Measurements from ENCODE around the gene FAM24A. TPM values are rescaled to one million over a fixed set of nuclear protein-coding genes. Genes with fewer than 3 reads are reported as not detected.

FAM24A gene
- total RNA-seq, 1 donor from 2014 or later, result not detected

DNA sequence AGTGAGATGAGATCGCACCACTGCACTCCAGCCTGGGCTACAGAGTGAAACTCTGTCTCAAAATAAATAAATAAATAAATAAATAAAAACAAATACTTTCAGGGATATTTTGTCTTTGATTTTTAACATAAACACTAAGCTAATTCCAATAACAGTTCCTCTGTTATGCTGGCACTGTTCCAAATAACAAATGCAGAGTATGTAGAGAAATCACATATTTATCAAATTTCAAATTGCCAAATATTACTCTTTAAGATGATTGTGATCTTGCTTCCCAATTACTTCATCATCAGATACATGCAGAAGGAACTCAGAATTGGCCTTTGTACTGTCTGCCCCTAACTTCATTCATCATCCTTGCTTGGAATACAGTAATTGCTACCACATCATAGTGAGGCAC lies 19.7 kb downstream of the FAM24A start:
- DNase-seq (ENCODE audit: low read depth in 2 of 2), result no peak

DNA sequence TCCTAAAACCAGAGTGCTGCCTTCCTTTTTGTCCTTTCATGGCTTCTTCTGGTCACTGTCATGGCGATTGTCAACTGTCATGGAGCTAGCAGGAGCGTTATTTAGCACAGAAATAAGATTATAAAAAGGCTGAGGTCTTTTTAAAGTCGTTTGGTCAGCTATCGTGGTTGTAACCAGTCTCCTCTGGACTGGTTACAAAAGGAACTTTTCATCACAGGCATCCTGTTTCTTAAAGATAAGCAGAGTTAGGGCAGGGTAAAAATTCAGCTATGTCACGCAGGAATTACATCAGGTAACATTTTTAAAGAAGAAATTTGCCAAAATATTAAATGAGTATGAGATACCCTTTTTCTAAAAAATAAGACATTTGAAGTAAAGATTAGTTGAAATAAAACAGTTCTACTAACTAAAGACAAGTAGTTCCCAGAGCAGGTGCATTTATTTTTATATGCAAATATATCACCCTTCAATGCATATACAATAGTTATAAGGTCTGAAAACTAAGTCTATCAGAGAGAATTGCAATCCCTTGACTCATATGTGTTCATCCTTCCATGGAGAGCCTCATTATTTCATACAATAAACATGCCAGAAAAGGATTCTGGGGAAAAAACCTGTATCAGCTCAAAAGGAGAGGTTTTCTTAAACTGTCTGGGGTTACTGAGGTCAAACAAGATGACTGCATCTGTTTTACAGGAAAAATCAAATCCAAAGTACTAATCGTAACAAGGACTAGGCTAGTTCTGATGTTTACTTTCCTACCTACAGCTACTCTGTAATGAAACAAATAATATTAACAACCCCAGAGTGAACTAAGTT lies 20.9 kb downstream of the FAM24A start:
- DNase-seq (ENCODE audit: low read depth in 2 of 2), result no peak

- peak in 1 of 2 donors; percentile 10 for DNase-seq (ENCODE audit: low read depth in 2 of 2)
Observed at GRCh38 chr10:122939133-122939855, 28.9 kb downstream of the FAM24A start.

DNA sequence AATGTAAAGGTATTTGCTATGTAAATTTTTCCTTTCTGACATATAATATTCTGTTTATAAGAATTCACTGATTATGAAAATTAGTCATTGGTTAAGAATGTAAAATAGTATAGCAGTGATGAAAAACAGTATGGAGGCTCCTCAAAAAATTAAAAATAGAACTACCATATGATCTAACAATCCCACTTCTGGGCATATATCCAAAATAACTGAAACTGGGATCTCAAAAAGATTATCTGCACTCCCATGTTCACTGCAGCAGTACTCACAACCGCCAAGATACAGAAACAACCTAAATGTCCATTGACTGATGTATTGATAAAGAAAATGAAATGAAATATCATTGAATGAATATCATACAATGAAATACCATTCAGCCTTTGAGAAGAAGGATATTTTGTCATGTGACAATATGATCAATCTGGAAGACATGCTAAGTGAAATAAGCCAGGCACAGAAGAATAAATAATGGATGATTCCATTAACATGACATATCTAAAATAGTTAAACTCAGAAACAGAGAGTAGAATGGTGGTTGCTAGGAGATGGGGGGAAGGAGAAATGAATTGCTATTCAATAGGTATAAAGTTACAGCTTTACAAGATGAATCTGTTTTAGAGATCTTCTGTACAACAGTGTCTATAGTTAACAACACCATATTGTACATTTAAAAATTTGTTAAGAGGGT lies 29.6 kb downstream of the FAM24A start:
- DNase-seq (ENCODE audit: low read depth in 2 of 2), result peak in 1 of 2 donors; percentile 48

GRCh38 chr10:122949296-122949695 lies 38.9 kb downstream of the FAM24A start:
- DNase-seq (ENCODE audit: low read depth in 2 of 2), result peak in 1 of 2 donors; percentile 8

- peak; percentile 95 to 97 for DNase-seq (ENCODE audit: low read depth in 2 of 2)
Observed at GRCh38 chr10:122953902-122954730, 43.7 kb downstream of the FAM24A start, which contains the start of gene C10orf88. TSS of gene C10orf88 (minus strand) at chr10:122954227. CDS start at chr10:122954178, 49 bp downstream.

DNA sequence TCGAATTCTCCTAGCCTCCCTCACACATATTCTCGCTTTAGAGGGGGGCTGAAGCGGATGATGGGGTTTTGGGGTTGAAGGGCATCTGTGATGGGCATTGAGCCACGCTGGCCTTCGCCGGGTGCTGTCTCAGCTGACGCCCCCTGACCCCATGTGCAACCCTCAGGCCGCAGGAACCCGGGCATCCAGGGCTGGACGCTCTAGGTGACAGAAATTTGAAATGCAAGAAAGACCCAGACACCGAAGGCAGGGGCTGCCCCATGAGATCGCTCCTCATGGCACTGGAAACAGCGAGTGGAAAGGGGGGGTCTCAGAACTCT lies 44.3 kb downstream of the FAM24A start:
- no peak for DNase-seq (ENCODE audit: low read depth in 2 of 2)

- DNase-seq (ENCODE audit: low read depth in 2 of 2), result no peak
Observed at GRCh38 chr10:122955892-122956291, 45.5 kb downstream of the FAM24A start.

GRCh38 chr10:122957474-122957873 lies 47.1 kb downstream of the FAM24A start:
- no peak for DNase-seq (ENCODE audit: low read depth in 2 of 2)

DNA sequence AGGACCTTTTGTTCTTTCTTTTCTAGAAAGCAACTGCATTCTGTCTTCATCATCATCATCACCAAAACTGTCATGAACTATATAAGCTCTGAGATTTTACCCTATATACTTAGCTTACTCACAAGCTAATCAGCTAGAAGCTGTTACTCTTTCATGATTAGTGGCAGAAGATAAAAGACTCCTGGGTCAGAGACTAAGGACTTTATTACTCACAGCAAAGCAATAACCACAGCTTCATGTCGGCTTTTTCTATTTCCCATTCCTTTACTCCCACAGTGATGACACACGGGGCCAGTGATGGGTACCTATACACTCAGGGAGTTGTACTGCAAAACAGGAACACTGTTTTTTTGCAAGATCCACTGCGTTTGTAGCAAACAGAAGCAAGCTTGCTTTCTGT lies 52.0 kb downstream of the FAM24A start:
- DNase-seq (ENCODE audit: low read depth in 2 of 2), result no peak

Other genes starting within 250 kb of the FAM24A start
- gene C10orf120, start 210.8 kb upstream of the FAM24A start, total RNA-seq, result not detected in 2 replicates
- 0.25 and 0.26 TPM in 2 replicates for gene CUZD1, start 64.8 kb upstream of the FAM24A start, total RNA-seq
- 0.63 and 3.2 TPM in 2 replicates for gene FAM24B, start 31.0 kb upstream of the FAM24A start, total RNA-seq
- 9.6 and 10.1 TPM in 2 replicates for gene C10orf88, start 43.6 kb downstream of the FAM24A start, total RNA-seq
- 2.2 and 2.8 TPM in 2 replicates for gene PSTK, start 69.8 kb downstream of the FAM24A start, total RNA-seq
- gene IKZF5, start 98.2 kb downstream of the FAM24A start, total RNA-seq, result 2.3 and 3.4 TPM in 2 replicates
- gene ACADSB, start 98.4 kb downstream of the FAM24A start, total RNA-seq, result 4.5 and 4.6 TPM in 2 replicates
- not detected in 2 replicates for gene HMX3, start 225.4 kb downstream of the FAM24A start, total RNA-seq
- gene HMX2, start 237.5 kb downstream of the FAM24A start, total RNA-seq, result not detected in 2 replicates
- gene BUB3, start 243.8 kb downstream of the FAM24A start, total RNA-seq, result 148 and 222 TPM in 2 replicates

All from dermis microvascular lymphatic vessel endothelial cell (primary cell).